Stimulated activated CD4-positive, alpha-beta T cell treated with anti-CD3 and anti-CD28 coated beads, Interleukin-1b, Interleukin-23, amount 100 ng/mL, for 24 hours (primary cell): ENCODE data around the gene PTGES2.

Experiments used
- DNase-seq, 4 experiments: peaks; one replicate each; pipeline ENCODE4 v3.0.0-alpha.2; 2020; ENCODE audit warnings: low read depth in 4 of 4, low spot score in 1 of 4

PTGES2 gene

GRCh38 chr9:128127568-128127989 lies at the start of gene PTGES2:
PTGES2 (minus strand) TSS chr9:128127729; CDS start chr9:128127717, 12 bp downstream.
- peak; percentile 57 to 75 (median 59) for DNase-seq

DNA sequence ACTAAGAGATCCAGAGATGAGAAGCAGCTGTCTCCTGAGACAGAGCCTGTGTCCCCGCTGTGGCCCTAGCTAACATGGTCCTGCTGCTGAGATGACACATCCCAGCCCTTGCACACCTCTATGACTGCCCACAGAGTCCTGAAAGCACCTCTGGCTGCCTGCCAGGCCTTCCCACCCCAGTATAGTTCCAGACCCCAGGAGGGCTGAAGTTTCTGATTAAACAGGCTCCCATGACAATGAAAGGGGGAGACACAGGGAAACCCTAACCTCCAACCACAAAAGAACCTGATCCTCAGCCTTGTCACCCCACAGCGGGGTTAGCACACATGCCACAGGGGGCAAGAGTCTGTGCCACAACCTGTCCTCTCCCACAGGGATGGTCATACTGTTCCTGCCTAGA lies 48.2 kb upstream of the PTGES2 start:
- DNase-seq = no peak

GRCh38 chr9:128175102-128175563 lies 47.6 kb upstream of the PTGES2 start:
- no peak for DNase-seq

DNA sequence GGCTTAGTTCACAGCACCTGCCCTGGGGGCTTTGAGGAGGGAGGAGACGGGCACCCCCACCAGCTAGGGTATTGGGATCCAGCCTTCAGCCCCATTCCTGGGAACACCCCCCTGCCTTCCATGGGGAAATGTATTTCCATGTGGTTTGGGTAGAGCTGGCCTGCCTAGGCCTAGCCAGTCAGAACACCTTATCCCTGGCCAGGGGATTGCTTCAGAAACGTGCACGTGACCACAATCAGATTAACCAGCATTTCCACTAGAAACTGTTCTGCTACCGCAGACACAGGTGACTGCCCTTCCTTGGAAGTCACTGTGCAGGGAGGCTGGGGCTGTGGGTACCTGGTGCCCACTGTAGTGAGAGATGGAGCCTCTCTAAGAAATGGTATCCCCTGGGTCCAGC lies 46.5 kb upstream of the PTGES2 start:
- no peak for DNase-seq

GRCh38 chr9:128169925-128170324 lies 42.4 kb upstream of the PTGES2 start:
- no peak for DNase-seq

- DNase-seq = no peak
Observed at GRCh38 chr9:128169492-128169891, 42.0 kb upstream of the PTGES2 start.

GRCh38 chr9:128168731-128169308 lies 41.3 kb upstream of the PTGES2 start:
- no peak for DNase-seq

- DNase-seq = no peak
Observed at GRCh38 chr9:128167209-128167608, 39.7 kb upstream of the PTGES2 start.

GRCh38 chr9:128166169-128166568 lies 38.6 kb upstream of the PTGES2 start:
- no peak for DNase-seq

- DNase-seq = no peak
Observed at GRCh38 chr9:128164307-128164885, 36.9 kb upstream of the PTGES2 start.

DNA sequence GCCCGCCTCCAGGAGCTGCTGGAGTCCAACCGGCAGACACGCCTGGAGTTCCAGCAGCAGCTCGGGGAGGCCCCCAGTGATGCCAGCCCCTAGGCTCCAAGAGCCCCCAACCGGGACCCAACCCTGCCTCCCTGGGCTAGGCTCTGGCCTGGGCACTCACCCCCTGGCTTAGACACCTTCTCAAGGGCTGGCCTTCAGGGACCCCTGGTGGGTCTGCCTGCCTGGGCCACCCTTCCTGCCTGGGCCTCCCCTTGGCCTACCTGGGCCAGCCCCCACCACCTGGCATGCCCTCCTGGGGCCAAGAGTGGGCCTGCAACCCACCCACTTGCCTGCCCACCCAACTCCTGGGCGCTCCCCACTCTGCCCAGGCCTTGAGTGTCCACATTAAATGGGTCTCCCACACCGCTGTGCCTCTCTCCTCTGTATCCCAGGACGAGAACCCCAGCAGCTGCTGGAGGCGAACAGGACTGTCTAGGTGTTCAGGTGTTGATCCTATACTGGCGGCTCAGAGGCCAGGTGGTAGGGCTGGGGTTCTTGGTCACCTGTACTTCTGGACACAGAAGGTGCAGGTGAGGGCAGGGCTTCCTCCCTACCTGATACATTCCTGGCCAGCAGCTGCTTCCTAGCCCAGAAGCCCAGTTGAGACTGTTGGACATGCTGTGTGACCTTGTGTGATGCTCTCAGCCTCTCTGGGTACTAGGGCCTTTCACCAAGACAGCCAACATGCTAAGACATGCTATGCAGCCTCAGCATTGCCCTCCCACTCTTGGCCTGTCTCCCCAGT lies 36.2 kb upstream of the PTGES2 start:
- no peak for DNase-seq

DNA sequence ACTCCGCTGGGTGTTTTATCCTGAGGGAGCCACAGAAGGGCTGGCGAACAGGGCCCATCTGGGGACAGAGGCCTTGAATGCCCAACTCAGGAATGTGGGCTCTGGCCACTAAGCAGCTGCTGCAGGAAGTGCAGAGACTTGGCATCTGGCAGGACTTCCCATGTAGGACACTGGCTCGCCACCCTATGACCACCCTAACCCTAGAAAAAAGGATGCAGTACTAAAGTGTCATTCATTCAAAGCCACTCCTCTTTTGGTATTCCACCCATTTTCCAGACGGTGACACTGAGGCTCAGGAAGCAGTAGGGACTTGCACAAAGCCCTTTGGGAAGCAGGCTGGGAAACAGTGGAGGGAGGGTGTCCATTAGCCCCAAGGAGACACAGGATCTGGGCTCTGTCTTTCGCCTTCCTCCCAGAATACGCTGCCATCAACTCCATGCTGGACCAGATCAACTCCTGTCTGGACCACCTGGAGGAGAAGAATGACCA lies 35.5 kb upstream of the PTGES2 start:
- DNase-seq = no peak

DNA sequence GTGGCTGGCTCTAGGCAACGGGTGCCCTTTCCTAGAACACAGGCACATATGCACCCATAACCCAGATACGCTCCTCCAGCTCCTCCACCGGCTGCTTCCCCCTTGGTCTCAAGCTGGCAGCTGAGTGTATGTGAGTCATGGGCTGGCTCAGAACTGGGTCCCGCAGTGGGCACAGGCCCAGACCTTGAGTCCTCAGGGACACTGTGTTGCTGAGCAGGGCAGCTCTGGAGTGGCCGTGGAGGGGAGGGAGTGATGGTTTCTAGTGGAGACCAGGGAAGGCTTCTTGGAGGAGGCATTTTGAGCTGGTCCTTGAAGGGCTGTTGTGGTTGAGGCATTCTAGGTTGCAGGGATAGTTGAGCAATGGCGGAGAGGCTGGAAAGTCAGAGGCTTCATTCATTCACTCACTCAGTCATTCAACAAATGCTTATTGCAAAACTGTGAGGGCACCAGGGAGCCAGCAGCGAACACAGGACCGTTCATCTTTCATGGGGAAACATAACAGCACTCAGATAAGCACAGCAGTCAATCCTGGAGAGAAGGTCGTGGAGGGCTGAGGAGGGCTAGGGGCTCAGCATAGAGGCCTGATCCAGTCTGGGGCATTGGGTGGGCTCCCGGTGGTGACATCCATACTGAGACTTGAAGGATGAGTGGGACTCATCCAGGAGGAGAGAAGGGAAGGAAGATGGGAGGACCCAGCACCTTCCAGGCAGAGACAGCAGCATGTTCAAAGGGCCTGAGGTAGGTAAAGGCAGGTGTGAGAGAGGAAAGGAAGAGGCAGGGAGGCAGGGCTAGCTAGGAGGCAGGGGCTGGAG lies 34.9 kb upstream of the PTGES2 start:
- no peak for DNase-seq

DNA sequence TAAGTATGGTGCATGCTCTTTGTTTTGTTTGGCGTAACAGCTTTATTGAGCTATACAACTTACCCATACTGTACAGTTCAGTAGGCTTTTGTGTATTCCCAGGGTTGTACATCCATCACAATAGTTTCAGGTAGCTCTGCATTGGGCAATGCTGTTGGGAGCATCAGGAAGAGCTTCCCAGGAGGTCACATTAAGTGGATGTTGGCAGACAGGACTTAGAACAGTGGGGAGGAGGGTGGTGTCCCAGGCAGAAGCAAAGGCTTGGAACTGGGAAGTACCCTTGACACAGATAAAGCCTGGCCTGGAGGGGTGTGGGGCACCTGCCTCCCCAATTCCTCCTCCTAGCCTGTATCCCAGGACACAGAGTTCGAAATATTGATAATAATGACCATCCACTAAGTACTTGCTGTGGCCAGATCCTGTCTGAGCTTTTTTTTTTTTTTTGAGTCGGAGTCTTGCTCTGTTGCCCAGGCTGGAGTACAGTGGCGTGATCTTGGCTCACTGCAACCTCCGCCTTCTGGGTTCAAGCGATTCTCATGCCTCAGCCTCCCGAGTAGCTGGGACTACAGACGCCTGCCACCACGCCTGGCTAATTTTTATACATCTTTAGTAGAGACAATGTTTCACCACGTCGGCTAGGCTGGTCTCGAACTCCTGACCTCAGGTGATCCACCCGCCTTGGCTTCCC lies 33.8 kb upstream of the PTGES2 start:
- DNase-seq = no peak

DNA sequence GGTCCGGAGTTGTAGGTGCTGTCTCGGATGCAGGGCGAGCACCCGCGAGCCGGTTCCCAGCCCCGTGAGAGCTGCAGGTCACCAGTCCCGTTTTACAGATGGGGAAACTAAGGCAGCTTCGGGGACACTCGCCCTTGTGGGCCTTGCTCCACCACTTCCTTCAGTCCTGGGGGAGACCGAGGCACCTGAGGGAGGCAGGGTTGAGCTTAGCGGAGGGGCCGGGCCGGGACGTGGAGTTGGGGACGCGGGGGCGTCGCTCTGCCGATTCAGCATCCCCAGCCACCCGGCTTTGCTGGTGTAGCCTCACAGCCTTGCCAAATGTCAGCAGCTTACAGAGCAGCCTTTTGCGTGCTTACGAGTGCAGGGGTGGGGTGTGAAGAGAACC lies 33.1 kb upstream of the PTGES2 start:
- DNase-seq = peak in 3 of 4 experiments; percentile 29 to 37 (median 35)

- peak; percentile 81 to 96 (median 92) for DNase-seq
Observed at GRCh38 chr9:128159784-128160602, 32.5 kb upstream of the PTGES2 start, which contains the start of gene BBLN. BBLN (plus strand) TSS chr9:128160265; CDS start chr9:128160408, 143 bp downstream.

GRCh38 chr9:128159522-128159783 lies 31.9 kb upstream of the PTGES2 start:
- peak in 1 of 4 experiments; percentile 18 for DNase-seq

DNA sequence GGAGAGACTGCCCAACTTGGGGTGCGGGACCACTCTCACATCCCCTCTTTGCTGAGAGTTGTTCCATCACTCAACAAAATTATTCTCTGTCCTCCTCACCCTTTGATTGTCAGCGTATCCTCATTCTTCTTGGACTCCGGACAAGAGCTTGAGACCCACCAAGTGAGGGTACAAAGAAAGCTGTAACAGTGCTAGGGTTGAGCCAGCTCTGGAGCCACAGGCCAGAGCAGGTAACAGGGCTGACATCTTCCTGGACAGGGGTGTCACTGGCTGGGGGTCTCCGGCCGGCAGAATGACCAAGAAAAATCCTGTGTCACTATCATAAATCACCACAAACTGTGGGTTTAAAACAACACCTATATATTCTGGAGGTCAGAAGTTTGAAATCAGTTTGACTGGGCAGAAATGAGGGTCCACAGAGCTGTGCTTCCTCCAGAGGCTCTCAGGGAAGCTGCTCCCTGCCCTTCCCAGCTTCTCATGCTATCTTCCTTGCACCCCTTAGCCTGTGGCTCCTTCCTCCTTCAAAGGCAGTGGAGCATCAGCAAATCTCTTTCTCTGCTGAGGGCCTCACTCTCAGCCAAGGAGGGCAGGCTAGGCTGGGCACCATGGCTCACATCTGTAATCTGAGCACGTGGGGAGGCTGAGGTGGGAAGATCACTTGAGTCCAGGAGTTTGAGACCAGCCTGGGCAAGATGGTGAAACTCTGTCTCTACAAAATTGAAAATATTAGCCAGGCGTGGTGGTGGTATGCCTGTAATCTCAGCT lies 28.4 kb upstream of the PTGES2 start:
- no peak for DNase-seq
